Dedifferentiated amniotic fluid mesenchymal stem cell (primary cell): ENCODE results near the gene PHOX2B.
"Not testable (repeated sequence)": the region's sequence is repeated elsewhere in the genome, so short reads cannot be mapped to it uniquely, and the experiment has no call there.

Experiments
- DNase-seq: peaks from one replicate; pipeline ENCODE4 v3.0.0-alpha.2; 2016; ENCODE audit errors: extremely low spot score

Gene PHOX2B

GRCh38 chr4:41712425-41712824 is 36.1 kb downstream of the PHOX2B start:
- DNase-seq: no peak

DNA sequence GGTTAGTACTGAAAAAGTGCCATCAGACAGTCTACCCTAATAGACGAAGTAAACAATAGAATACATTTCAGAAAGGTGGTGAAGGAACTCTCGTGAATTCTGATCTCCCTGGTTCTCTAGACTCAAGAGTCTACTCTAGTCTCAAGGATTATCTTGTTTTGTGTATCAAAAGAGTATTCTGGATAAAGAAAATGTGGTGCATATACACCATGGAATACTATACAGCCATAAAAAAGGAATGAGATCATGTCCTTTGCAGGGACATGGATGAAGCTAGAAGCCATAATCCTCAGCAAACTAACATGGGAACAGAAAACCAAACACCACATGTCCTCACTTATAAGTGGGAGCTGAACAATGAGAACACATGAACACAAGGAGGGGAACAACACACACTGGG is 36.9 kb downstream of the PHOX2B start:
- not testable (repeated sequence) for DNase-seq

DNA sequence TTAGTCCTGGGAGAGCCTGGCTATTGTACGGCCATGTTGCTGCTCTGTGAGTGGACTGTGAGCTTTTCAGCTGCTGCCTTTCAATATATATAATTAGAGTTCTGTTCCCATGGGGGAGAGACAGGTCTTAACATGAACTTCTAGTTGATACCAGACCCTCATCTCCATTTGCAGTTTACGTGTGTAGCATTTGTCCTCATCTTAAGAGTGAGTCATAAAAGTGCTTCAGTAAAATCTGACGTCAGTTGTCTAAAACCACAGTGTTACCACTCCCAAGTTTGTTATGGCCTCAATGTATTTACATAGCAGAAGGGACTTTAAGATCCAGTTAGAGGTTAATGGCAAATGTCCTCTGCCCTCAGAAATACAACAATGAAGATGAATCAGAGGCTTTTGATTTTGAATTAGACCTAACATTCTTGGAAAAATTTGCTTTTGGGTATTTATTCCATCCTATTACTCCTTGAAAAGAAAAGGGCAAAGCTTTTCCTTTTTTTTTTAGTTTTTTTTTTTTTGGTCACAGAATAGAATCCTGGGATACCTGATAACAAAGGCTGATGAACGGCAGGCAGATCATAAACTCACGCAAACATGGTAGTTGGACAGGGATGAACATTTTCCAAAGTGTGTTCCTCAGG is 38.6 kb downstream of the PHOX2B start:
- peak; percentile 39 for DNase-seq

GRCh38 chr4:41703785-41704184 is 44.7 kb downstream of the PHOX2B start:
- no peak for DNase-seq

- no peak for DNase-seq
Observed at GRCh38 chr4:41702770-41703169, 45.8 kb downstream of the PHOX2B start.

GRCh38 chr4:41701983-41702382 is 46.5 kb downstream of the PHOX2B start:
- DNase-seq: no peak

GRCh38 chr4:41696763-41697162 is 51.8 kb downstream of the PHOX2B start:
- DNase-seq: no peak

DNA sequence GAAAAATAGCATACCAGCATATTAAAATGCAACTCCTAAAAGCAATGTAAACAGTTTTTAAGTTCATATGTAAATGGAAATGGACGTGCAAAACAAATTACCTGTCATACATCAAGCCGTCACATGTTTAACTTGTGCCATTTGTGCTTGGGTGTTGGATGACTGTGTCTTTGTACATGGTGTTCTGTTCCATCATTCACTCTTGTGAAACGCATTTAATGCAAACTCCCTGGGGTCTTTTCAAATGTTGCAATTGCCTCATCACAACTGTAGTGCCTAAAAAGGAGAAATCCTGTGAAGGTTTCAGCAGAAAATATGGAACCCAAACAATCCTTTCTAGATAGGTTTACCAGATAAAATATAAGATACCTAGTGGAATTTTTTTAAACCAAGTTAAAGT is 52.4 kb downstream of the PHOX2B start:
- no peak for DNase-seq
